ENCODE measurements around the gene OPN1SW.

- TF ChIP-seq CTCF (IDR thresholded peaks at IDR 0.05) (no peak), POLR2A (IDR thresholded peaks at IDR 0.05) (no peak)
These were observed 19.5 kb upstream of the OPN1SW start for GRCh38 chr7:128795129-128795528.

Data from esophagus squamous epithelium (tissue), 4 donors.